Esophagus squamous epithelium (tissue), 5 donors: Measurements from ENCODE around the gene BCL2. TPM values are rescaled to one million over a fixed set of nuclear protein-coding genes. Genes with fewer than 3 reads are reported as not detected.

Experiments used
- DNase-seq: peaks from one replicate; lab custom pipeline; 2025; lab: John Stamatoyannopoulos, UW
- H3K27ac ChIP-seq, 4 donors: fragments of 200-600 bp; sonication (generic); one replicate each; pipeline ENCODE4 v1.5.1; 2016 to 2019; ENCODE audit warnings: mild to moderate bottlenecking in 1 of 4
- H3K27me3 ChIP-seq, 4 donors: fragments of 200-600 bp; sonication (generic); 1 replicate in 3 of 4; 2 replicates in 1 of 4; pipeline versions ENCODE4 v1.5.1 to v1.6.0; 2017 to 2021; ENCODE audit warnings: antibody characterized with exemption in 1 of 4
- H3K36me3 ChIP-seq, 3 donors: fragments of 200-600 bp; sonication (generic); one replicate each; pipeline ENCODE4 v1.5.1; 2016 to 2019
- H3K4me1 ChIP-seq, 3 donors: fragments of 200-600 bp; sonication (generic); one replicate each; pipeline ENCODE4 v1.5.1; 2017 to 2019
- H3K4me3 ChIP-seq, 4 donors: fragments of 200-600 bp; sonication (generic); 1 replicate in 3 of 4; 2 replicates in 1 of 4; pipeline ENCODE4 v1.5.1; 2016 to 2019; ENCODE audit warnings: mild to moderate bottlenecking in 2 of 4, moderate library complexity in 1 of 4
- H3K9me3 ChIP-seq, 3 donors: fragments of 200-600 bp; sonication (generic); one replicate each; pipeline ENCODE4 v1.5.1; 2016 to 2019
- POLR2A ChIP-seq, 4 donors: fragments of 450-650 bp; IDR thresholded peaks; one replicate each; pipeline ENCODE4 v1.6.1; 2017; ENCODE audit warnings: antibody characterized with exemption in 4 of 4, mild to moderate bottlenecking in 4 of 4, moderate library complexity in 3 of 4
- WGBS, 2 donors: methylation state at CpG; one replicate each; pipeline ENCODE4 v1.1.5; 2018; 5-methylcytosine and 5-hydroxymethylcytosine counted together
- intact Hi-C: fragments of 100-400 bp; cut with DNase I; formaldehyde crosslinking; loops from one replicate; pipeline ENCODE4 v1.15.0; 2022
- total RNA-seq, 4 donors: library from RNA; depleted of rRNA; stranded (reverse); fragments of >200 nt; gene quantifications; one replicate each; pipeline ENCODE4 v1.1.0, GENCODE V29; 2016
- TF ChIP-seq, protein P1 (sequence below), 6 experiments: fragments of 450-650 bp in 4 of 6; fragments of 200-600 bp in 2 of 6; sonication (generic) in 2 of 6; IDR thresholded peaks; one replicate each; pipeline ENCODE4 v1.5.1; 2016 to 2019; ENCODE audit warnings: antibody characterized with exemption in 6 of 6, mild to moderate bottlenecking in 4 of 6, moderate library complexity in 4 of 6
- donor health status: DM: yes; HTN: yes; CAD: no.

The BCL2 gene
- total RNA-seq, 4 donors from 2014 or later = 3.1 to 17.4 (median 4.2) TPM

DNA sequence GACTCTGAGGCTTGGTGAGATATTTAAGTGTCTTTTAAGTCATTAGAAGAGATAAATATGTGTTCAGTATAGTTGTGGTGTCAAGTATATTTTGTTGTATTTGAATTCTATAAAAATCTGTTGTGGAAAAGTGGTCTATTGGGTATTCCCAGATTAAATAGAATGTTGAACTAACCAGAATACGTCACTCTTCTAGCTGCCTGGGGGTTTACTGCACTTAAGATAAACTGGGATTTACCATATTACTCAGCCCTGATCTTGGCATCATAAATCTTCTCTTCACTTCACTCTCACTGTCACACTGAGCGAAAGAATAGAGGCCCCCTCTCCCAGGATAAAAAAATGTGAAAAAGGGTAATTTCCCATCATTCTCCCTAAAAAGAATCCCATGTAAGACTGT lies 129.8 kb downstream of the BCL2 start:
- Histone ChIP-seq H3K36me3 (no peaks in the 10 kb centered on the region), H3K4me3 (no peak overlapping the region), H3K4me1 (peaks cover 8 to 27% (median 10%) of the 10 kb centered on the region in 3 donors), H3K27me3 (no peaks in the 10 kb centered on the region), H3K27ac (no peak overlapping the region), H3K9me3 (no peaks in the 10 kb centered on the region)
- 84 to 92% methylated on average over 2 of the region's 2 CpGs for WGBS, 2 donors
- DNase-seq = no peak
- intact Hi-C loops = no loop called here
- TF ChIP-seq POLR2A (IDR thresholded peaks at IDR 0.05) = no peak
- TF ChIP-seq, protein P1, sequence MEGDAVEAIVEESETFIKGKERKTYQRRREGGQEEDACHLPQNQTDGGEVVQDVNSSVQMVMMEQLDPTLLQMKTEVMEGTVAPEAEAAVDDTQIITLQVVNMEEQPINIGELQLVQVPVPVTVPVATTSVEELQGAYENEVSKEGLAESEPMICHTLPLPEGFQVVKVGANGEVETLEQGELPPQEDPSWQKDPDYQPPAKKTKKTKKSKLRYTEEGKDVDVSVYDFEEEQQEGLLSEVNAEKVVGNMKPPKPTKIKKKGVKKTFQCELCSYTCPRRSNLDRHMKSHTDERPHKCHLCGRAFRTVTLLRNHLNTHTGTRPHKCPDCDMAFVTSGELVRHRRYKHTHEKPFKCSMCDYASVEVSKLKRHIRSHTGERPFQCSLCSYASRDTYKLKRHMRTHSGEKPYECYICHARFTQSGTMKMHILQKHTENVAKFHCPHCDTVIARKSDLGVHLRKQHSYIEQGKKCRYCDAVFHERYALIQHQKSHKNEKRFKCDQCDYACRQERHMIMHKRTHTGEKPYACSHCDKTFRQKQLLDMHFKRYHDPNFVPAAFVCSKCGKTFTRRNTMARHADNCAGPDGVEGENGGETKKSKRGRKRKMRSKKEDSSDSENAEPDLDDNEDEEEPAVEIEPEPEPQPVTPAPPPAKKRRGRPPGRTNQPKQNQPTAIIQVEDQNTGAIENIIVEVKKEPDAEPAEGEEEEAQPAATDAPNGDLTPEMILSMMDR (IDR thresholded peaks at IDR 0.05) = no peak

DNA sequence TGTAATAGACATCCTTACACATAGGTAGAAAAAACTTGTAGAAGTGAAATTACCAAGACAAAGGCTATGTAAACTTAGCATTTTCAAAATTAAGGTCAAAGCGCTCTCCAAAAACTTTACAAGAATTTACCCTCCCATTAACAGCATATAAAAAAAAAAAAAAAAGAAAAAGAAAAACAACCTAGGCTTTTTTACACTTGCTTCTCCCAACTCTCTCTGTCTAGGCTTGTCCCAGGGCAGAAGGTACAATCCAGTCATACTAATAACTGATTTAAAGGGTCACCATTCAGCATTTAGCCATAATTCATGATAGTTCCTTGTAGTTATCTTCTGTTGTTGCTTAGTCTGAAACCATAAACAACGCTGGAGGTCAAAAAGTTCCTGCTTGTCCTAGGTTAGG lies 130.5 kb downstream of the BCL2 start:
- intact Hi-C loops = no loop called here
- WGBS, 2 donors = 63 to 73% methylated on average over 2 of the region's 2 CpGs
- Histone ChIP-seq H3K27ac (no peak overlapping the region), H3K36me3 (no peaks in the 10 kb centered on the region), H3K4me1 (peaks cover 8 to 27% (median 10%) of the 10 kb centered on the region in 3 donors), H3K4me3 (no peak overlapping the region), H3K9me3 (no peaks in the 10 kb centered on the region), H3K27me3 (no peaks in the 10 kb centered on the region)
- TF ChIP-seq POLR2A (IDR thresholded peaks at IDR 0.05) = no peak
- TF ChIP-seq, protein P1 (IDR thresholded peaks at IDR 0.05) = no peak
- no peak for DNase-seq

DNA sequence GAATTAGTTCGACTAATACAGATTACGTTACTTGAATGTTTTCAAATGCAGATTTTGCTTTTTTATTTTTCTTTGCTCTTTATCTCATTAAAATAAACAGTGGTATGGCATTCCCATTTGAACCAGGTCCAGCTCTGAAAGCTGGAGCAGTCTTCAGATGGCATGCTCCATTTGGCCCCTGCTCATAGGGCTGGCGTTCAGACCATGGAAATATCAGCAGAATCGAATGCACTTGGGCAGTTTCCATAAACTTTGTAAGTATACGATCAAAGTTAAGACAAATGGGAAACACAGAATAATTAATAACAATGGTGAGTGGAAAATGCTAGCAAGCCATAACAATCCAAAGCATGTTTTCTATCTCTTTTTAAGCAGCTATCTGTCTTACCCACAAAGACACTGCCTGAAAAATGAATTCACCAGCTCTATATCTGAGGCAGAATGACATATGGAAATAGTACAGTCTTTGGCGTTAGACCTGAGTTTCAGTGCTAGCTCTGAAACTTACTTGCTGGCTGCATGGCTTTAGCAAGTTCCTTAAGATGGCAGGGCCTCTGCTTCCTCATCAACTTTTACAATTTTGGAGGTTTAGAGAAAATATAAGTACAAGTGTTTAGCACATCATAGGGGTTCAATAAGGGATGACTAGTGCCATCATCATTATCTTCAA lies 131.6 kb downstream of the BCL2 start:
- Histone ChIP-seq H3K4me1 (peaks cover 8 to 31% (median 10%) of the 10 kb centered on the region in 3 donors), H3K27me3 (no peaks in the 10 kb centered on the region), H3K27ac (peak overlapping the region in 3 of 4 donors; percentile 33 to 62 (median 61)), H3K36me3 (no peaks in the 10 kb centered on the region), H3K4me3 (no peak overlapping the region), H3K9me3 (no peaks in the 10 kb centered on the region)
- whole genome bisulfite sequencing, 2 donors = 63 to 69% methylated on average over 6 of the region's 6 CpGs
- intact Hi-C loops = no loop called here
- DNase-seq = no peak
- no peak for TF ChIP-seq POLR2A (IDR thresholded peaks at IDR 0.05)
- TF ChIP-seq, protein P1 (IDR thresholded peaks at IDR 0.05) = no peak

DNA sequence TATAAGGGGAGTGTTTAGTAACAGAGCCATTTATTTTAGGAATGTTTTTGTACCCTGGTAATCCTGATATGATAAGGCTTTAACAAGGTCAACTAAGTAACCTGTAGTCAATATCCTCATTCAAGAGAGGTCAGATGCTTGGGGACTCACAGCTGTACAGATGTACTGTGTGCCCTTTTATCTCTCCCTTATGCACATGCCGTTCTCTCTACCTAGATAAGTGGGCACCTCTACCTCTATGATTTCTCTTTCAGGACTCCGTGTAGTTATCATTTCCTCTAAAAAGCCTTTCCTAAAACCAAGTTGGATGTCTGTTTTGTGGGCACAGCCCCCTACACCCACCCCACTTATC lies 132.4 kb downstream of the BCL2 start:
- DNase-seq = no peak
- H3K27me3 ChIP-seq = no peaks in the 10 kb centered on the region
- 79 to 82% methylated on average over 2 of the region's 2 CpGs for WGBS, 2 donors
- H3K4me1 ChIP-seq = peaks cover 8 to 38% (median 10%) of the 10 kb centered on the region in 3 donors
- H3K4me3 ChIP-seq = no peak overlapping the region
- H3K36me3 ChIP-seq = no peaks in the 10 kb centered on the region
- TF ChIP-seq POLR2A (IDR thresholded peaks at IDR 0.05) = no peak
- peak overlapping the region; percentile 11 to 62 (median 47) for H3K27ac ChIP-seq
- no peaks in the 10 kb centered on the region for H3K9me3 ChIP-seq
- intact Hi-C loops = no loop called here

DNA sequence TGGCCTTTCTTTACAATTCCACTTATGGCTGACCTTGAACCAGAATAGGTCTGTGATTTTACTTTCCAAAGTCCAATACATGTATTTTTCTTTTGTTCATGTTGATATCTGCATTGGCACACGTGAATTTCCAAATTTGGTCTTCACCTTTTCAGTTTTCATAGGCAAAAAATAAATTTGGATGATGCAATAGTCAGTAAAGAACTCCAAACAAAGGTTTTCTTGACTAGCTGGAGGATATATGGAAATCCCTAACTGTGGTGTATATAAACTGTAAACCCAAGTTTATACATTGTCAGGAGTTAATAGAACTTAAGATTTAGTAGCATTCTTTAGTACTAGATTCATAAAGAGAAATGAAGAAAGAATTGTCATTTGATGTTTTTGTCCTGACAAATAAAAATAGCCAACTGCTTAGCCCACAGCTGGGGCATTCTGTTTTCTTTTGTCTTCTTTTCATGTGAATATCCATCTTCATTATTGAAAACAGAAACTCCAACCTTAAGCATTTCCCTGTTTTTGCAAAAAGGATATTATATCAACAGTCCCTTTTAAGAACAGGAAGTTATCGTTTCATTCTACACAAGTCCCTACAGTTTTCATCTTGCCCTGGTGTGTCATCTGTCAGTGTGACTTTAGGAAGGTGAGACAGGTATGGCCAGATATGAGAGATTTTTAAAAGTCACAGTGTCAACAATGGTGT lies 132.9 kb downstream of the BCL2 start:
- intact Hi-C loops = no loop called here
- H3K4me3 ChIP-seq = no peak overlapping the region
- no peaks in the 10 kb centered on the region for H3K9me3 ChIP-seq
- 19 to 38% methylated on average over 2 of the region's 2 CpGs for WGBS, 2 donors
- no peaks in the 10 kb centered on the region for H3K36me3 ChIP-seq
- H3K27ac ChIP-seq = peak overlapping the region; percentile 11 to 62 (median 47)
- no peak for DNase-seq
- TF ChIP-seq, protein P1 (IDR thresholded peaks at IDR 0.05) = no peak
- TF ChIP-seq POLR2A (IDR thresholded peaks at IDR 0.05) = no peak
- peaks cover 8 to 43% (median 15%) of the 10 kb centered on the region in 3 donors for H3K4me1 ChIP-seq
- H3K27me3 ChIP-seq = no peaks in the 10 kb centered on the region
